Stimulated activated CD4-positive, alpha-beta T cell treated with anti-CD3 and anti-CD28 coated beads, Interleukin-4, amount 100 ng/mL, for 1 hour (primary cell): ENCODE data around the gene STK17B.

Experiments used
- DNase-seq: peaks from one replicate; pipeline ENCODE4 v3.0.0-alpha.2; 2020

The STK17B gene

DNA sequence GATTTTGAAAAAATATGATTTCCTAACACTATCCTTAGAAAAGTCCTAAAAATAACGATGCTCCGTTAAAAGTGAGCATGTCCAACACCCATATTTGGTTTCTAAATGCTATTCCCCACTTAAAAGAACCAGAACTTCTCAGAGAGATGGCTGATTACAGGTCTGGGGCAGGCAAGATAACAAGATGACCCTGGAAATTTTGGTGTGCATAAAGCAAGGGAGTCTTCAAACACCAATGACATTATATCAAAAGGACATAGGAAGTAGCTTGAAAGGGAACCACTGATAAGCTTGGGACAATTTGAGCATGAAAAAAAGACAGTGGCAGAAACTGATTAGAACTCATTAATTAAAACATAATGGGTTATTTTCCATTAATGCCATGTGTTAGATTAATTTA lies 17.9 kb downstream of the STK17B start:
- no peak for DNase-seq

DNA sequence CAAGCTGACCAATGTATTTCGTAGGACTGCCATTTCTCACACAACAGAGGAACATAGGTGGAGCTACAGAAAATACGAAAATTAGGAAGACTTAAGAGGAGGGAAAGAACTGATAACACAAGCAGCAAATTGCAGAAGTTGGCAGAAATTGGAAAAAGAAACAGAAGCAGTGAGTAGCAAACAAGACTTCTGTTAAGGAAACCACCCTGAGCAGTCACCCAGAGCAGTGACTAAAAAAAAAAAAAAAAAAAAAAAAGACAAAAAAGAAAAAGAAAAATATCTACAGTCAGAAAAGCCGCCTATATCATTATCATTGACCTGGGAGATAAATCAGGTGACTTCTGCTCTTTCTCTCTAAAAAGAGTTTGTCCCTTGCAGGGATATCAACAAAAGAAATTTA lies 21.4 kb downstream of the STK17B start:
- DNase-seq = no peak

DNA sequence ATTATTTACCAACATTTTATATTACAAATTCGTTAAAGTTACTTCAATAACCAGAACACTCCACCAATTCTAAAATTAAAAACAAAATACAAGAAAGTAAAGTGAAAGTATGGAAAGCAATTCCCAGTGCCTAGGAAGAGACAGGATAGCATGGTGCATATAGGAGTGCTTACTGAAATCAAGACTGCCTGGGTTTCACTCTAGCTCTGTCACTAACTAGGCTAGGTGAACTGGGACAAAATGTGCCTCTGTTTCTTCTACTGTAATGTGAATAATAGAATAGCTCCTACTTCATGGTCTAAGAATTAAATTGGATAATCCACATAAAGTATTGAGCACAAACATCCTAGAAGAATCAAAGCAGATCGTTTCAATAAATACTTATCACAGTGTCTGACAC lies 22.6 kb downstream of the STK17B start:
- no peak for DNase-seq

DNA sequence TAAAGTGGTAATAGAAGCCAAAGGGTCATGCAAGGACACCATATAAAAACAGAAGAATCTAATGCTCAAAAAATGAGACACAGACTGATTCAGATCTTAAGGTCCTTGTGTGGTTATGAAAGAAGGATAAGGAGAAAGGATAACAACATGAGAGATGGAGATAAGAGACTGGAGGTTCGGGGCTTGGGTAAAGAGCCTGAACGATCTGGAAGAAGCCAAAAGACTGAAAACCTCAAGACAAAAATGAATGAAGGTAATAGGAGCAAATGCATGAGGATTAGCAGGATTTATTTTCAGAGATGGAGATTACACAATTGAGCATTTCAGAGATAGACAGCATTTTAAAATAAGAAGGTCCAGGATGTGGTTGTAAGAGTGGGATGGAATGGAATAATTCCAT lies 26.1 kb downstream of the STK17B start:
- DNase-seq = no peak

DNA sequence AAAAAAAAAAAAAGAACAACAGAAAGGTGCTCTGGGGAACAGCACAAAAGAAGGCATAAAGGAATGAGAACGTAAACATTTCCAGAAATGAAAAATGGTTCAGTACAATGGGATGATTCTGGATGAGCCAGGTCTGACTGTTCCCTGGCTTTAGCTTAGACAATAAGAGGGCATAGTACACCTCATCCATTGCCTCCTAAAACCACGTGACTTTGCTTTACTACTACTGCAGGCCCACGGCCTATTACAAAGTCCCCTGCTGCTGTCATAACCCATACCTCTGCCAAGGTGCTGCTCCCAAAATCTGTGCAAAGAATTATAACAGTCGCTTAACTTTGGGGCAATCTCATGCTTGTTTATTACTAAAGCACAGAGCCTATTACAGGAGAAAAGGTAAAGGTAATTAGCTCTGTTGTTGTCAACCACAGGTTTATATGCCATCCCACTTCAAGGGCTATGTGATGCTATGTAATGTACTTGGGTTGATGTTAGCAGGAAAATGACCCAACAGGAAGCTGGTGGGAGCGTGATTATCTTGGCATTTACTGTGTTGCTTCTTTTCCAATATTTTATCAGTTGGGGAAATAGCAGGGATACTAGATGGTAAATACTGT lies 26.8 kb downstream of the STK17B start:
- DNase-seq = no peak

DNA sequence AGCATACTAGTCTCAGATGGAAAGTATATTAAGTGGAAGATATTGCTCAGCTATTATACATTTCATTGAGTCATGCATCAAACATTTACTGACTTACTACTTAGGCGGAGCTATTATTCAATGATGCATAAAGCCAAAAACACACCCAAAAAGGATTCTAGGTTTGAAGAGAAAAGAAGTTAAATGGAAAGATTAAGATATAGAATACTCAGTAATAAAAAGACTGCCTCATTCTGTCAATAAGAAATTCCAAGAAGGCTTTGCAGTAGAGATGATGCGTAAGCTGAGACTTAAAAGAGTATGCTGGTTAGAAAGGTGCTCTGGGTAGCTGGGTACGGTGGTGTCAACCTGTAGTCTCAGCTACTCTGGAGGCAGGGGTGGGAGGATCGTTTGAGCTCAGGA lies 27.6 kb downstream of the STK17B start:
- DNase-seq = no peak

DNA sequence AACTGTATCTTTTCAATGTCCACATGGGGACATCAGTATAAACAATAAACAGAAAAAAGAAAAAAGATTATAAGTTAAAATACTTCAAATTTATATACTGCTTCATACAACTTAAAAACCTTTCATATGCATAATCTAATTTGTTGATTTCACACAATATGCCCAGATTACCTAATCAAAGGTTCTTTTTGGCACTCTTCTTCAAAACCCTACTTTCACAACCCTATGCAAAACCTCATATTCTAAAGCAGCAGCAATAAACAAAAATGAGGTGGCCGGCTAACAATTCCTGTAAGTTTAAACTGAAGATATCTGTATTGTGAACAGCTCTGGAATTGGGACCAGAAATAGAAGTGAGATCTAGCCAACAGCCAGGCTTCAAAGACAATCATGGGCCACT lies 28.6 kb downstream of the STK17B start:
- no peak for DNase-seq

DNA sequence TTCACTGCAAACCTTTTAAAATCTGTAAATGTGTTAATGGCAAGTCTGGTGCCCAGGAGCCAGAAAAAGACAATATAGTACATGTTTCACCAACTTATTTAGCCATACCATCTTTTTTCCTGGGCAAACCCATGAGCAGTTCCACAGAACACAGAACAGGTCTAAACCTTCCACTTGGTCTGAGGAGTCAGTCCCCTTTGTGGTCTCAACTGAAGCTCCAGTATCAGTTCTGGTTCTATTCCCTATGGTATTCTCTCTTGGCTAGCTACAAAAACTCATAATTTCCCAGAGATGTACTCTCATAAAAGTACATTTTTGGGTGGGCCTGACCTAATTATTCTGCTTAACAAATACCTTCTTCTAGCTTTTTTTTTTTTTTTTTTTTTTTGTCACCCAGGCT lies 31.2 kb downstream of the STK17B start:
- DNase-seq = no peak

DNA sequence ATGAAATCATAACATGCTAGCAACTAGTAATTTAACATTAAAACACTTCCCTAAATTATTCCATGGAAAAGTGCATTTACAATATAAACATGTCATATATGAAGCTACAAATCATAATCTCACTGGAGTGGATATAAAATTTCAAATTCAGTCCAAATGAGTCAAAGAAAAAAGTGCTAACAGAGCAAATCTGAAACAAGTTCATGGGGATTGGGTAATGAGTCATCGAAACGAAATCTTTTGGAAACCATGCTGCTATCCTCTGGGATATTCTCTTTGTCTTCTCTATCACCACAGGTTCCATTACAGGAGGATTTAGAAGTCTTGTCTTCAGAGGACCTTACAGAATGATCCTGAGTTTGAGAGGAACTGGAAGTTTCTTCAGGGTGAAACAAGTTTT lies 34.1 kb downstream of the STK17B start:
- no peak for DNase-seq

DNA sequence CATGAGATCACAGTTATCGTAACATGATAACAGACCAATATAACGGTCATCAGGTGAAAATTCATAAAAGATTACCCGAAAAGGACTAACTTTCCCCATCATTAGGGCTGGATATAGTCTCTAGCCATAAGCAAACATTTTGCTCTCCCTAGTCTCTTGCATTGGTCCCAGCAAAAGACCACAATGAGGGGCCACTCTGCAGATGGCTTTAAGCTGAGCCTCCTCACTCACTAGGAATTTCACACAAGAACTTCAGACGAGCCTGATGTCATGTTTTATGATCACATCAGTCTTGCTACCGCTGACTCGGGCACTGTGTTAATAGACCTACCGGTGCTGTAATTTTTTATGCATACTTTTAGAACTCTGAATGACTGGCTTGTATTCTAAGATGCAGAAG lies 35.2 kb downstream of the STK17B start:
- DNase-seq = no peak

DNA sequence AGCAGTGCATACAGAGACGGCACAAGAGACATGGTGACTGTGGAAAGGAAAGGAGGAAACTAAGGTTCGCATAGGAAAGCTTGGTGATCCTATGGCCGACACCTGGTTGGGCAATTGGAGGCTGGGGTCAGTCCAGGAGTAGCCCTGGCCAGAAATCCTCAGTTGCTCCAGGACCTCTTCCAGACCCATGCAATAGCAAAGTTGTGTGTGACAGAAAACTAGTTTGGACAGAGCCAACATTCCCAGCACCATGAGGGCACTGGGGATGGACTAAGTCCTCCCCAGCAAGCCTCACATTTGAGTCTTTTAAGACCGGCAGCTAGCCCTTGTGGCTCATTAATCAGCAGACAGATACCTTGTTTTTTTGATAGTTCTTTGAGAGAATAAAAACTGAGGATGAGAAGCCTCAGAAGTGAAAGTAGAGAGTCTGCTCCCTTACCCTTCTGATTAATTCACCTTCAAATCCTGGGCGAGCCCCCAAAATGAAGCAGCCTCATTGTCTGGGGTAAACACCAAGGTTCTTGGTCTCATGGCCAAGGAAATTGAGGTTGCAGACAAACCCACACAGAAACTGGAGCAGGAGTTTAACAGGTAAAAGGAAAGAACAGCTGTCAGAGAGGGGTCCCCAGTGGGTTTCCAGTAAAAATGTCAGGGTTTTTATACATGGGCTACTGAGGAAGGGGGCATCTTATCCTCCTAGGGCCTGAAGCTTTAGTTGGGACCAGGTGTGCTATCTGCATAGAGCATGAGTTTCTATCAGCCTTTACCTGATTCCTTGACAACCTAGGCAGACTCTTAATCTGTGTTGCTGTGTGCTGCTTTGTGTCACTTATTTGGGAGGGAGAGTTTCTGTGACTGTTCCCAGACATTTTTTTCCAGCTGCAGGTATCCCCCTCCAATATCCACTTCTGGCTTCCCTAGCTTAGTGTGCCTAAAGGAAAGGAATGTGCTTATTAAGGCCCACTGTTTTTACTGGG lies 39.1 kb downstream of the STK17B start:
- DNase-seq = peak; percentile 56

DNA sequence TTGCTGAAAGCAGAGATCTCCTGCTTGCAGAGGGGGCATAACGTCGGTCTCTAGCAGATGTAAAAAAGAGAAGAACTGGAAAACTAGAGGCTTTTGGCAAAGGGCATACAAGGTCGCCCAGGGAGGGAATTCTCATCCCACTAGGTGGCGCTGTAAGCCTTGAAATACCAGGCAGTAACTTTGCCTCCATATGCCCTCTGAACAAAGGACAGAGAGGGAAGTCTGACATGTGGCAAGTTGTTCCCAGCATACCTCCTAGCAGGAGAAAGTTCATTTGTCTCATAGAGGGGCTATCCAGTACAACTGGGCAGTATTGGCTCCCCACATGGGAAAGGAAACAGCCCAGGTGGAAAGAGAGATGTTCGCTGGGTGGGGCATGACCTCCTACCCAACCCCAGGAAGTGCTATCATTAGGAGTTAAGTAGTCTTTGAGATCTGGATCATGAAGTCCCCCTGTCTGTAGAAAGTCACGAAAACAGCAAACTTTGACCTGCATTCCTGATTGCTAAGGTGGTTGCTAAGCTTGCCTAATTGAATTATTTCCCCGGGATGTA lies 39.9 kb downstream of the STK17B start:
- DNase-seq = peak; percentile 58

DNA sequence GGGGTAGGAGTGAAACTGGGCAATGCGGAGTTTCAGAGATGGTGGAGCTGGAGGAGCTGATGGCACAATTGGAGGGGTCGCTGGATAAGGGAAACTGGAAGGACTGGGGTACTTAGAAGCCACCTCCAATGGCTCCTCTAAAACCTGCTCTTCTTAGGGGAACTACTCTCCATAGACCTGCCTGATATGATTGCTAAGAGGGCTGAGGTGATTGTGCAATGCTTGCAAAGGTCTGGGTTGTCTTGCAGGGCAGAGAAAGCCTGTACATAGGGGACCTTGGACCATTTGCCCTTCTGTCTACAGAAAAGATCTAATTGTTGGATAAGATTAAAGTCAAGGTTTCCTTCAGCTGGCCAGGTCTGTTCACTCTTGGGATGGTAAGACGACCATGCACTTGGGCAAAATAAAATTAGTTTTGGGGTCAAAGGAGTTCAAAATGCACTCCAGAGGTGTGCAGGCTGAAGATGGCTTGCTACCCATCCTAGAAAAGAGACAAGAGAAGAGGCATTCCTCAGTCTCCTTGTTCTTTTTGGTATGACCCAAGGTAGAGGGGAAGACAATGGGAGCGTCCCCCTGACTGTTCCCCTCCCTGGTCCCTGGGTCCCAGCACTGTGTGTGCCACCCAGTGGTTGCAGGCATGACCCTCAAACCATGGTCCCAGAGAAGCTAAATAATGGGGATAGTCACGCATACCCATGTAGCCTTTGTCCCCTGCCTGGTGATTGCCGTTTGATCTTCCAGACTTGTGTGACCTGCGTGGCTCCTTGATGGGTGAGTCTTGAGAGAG lies 41.1 kb downstream of the STK17B start:
- DNase-seq = no peak

DNA sequence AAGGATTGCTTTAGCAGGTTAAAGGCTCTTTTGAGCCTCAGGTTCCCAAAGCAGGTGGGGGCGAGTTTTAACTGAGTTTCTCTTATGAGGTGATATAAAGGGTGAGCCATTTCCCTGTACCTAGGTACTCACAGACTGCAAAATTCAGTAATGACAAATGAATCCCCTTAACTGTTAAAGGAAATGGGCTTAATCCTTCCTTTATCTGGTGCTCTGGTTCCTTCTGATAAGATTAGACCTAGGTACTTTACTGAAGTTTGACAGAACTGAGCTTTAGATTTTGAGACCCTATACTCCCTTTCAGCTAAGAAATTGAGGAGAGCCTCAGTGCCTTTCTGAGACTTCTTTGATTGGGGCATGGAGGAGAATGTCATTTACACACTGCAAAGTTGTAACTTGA lies 42.6 kb downstream of the STK17B start:
- no peak for DNase-seq

DNA sequence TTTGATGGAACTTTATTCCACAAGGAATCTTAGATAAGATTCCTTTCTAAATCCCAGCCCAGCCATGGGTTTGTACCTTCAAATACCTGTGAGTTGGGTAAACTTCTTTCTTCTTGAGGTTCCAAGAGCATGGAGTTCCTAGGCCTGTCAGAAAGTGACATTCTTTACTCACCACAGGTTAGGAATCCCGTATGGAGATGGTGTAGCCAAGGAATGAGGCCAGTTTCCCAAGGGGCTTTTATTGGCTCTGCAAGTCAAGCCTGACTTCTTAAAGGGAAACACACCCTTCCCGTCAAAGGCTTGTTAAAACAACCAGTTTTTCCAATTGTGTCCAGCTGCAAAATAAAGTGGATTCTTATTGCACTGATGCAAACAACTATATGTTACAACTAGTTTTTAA lies 45.8 kb downstream of the STK17B start:
- DNase-seq = no peak

DNA sequence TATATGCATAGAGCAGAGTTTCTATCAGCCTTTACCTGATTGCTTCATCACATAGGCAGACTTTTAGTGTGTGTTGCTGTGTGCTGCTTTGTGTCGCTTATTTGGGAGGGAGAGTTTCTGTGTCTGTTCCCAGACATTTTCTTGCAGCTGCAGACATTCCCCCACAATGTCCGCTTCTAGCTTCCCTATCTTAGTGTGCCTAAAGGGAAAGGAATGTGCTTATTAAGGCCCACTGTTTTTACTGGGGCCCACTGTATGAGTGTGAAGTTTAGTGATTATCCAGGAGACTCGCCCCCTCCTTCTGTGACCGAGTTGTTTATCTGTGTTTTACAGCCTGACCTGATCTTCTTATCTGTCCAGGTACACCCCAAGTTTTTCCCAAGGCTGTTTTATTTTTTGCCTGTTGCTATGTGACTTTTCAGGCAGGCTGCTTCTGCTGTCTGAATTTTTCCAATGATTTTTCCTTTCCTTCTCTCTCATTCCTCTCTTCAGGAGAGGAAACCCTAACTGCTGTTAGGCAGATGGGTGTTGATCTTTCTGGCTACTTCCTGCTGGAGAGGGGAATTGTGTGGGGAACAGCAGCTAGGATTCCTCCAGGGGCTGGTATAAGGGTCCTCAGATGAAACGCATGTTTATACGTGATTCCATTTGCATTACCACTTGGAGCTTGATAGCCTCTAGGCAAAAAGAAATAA lies 47.6 kb downstream of the STK17B start:
- DNase-seq = no peak

DNA sequence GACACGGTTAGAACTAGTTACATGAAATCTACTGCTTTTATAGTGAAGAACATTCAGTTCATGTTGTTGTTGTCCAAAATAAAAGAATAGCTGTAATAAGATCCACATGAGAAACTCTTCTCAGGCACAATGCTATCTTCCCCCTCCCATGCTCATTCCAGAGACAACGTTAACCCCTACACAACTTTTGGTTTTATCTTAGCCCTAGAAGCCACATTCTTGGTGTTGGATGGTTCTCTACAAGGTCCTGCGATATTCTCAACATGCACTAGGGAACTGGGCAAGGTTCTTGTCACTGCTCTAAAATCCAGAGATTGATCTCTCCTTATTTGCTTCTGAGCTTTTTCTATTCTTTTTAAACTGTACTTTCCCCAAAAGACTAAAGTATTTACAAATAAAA lies 51.5 kb downstream of the STK17B start:
- DNase-seq = no peak

DNA sequence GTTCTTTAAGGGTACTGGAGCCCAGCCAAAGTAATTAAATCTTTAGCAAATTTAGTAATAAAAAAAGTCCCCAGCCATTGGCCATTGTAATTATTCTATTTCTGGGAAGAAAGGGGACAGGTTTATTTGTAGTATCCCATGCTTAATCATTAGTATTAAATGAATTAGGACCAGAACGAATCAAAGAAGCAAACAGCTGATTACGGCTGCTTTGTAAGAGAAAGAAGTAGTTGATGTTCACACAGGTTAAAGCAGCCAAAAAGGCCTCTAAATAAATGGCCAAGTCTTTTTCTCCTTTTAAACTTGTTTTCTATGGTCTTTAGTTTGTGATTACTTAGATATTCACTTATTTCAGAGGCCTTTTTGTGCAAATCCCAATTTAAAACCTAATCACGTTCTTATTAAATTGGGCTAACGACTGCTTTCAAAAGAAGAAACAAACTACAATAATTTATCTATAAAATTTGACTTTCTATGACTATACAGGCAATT lies 54.1 kb downstream of the STK17B start:
- DNase-seq = no peak

DNA sequence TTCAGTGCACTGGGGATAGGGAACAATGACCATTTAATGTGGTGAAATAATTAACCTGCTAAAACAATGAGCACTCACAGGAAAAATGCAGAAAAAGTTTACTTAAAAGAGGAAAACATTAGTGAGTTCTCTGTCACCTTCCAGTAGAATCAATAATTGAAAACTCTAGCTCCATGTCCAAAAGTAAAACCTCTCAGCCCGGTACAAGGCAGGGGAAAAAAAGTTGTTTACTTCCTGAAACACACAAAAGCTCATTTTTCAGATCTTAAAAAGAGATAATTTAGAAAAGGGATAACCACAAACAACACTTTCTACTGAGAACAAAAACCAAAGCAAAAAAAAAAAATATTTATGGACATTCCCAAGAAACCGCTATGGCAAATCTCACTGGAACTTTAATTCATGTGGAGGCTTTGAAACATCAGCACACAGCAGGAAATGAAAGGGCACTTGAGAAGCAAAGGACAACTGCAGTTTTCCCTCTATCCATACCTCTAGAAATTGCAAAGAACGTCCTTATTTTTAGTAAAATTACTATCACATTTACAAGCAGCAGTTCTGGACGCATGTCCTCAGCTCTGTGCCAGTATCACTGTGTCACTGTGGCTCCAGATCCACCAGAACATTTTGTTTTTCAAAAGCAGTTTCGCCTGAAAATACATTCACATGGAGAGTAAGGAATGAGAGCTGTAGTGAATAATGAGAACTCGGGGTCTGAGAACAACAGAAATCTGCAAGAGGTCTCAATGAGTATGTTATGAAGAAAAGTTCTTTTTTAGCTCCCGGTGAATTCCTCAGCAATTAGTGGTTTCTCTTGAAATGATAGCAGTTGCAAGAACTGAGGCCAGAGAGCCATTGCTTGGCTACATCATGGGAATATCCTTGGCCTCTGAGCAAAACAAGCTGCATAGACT lies 58.1 kb downstream of the STK17B start:
- DNase-seq = no peak

DNA sequence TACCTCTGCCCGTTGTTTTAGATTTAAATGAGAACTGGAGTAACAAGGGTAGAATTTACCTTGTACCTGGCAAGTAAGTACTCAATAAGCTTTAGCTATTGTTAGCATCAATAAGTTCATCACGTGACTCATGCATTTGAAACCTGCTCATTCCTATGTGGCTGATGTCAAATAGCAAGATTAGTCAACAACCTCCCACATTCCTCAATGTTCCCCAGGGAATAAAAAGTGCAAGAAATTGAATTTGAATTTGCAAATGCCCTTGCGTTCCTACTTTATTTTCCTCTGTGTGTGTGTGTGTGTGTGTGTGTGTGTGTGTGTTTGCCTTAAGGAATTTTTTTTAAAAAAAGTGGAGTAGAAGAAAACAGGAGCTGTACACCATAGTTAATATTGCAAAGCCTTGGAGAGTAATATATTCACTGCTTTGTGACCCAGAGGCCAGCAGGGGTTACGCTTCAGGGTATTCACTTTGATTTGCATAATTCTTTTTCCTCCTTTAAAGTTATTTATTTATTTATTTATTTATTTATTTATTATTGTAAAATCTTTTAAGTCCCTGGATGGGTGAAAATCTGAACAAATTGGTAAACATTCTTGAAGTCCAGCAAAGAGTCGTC lies 58.9 kb downstream of the STK17B start:
- no peak for DNase-seq

DNA sequence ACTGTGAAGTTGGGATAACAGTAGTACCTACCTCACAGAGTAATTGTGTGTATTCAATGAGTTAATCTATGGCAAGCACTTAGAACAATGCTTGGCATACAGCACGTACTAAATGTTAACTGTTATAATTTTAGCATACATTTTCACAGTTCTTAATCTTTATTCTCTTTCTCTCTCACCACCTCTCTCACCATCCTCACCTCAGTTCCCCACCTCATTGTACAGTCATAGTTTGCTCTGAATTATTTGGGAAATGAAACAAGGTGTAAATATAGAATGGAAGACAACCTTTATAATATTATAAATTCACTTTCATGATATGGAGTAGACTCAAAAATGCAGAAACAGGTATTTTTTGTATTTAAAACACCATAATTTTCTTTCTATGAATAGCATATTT lies 62.8 kb downstream of the STK17B start:
- no peak for DNase-seq
